HepG2 (cell line): ENCODE results near the gene COBLL1. TPM values are rescaled to one million over a fixed set of nuclear protein-coding genes. Genes with fewer than 3 reads are reported as not detected.

Experiments used
- ARNTL ChIP-seq: sonication (generic); formaldehyde crosslinking; IDR thresholded peaks from 2 replicates; pipeline ENCODE4 v1.4.0; 2020; ENCODE audit warnings: mild to moderate bottlenecking, missing genetic modification reagents
- ATRX ChIP-seq: sonication (generic); formaldehyde crosslinking; IDR thresholded peaks from 2 replicates; pipeline ENCODE4 v1.4.0; 2020; ENCODE audit warnings: missing genetic modification reagents, borderline replicate concordance
- BHLHE40 ChIP-seq: IDR thresholded peaks from 2 replicates; pipeline ENCODE4 v1.6.1; 2011; ENCODE audit warnings: low read length, improper control_type of control experiment
- BRD4 ChIP-seq: sonication (generic); formaldehyde crosslinking; IDR thresholded peaks from 2 replicates; pipeline ENCODE4 v1.4.0; 2020; ENCODE audit warnings: missing genetic modification reagents
- BRF2 ChIP-seq: sonication (generic); formaldehyde crosslinking; IDR thresholded peaks from 2 replicates; pipeline ENCODE4 v1.8.1; 2022; ENCODE audit warnings: mild to moderate bottlenecking, missing genetic modification reagents
- HIVEP1 ChIP-seq: sonication (generic); formaldehyde crosslinking; IDR thresholded peaks from 2 replicates; pipeline ENCODE4 v1.4.0; 2020; ENCODE audit warnings: mild to moderate bottlenecking, missing genetic modification reagents
- PHF20 ChIP-seq: sonication (generic); formaldehyde crosslinking; IDR thresholded peaks from 2 replicates; pipeline ENCODE4 v1.5.0; 2020; ENCODE audit warnings: mild to moderate bottlenecking, missing genetic modification reagents
- POLR2G ChIP-seq: fragments of 200-400 bp; formaldehyde crosslinking; IDR thresholded peaks from 2 replicates; pipeline ENCODE4 v1.6.1; 2018; ENCODE audit warnings: mild to moderate bottlenecking, low read depth, low read length, moderate library complexity
- SNRNP70 ChIP-seq: fragments of 200-400 bp; formaldehyde crosslinking; IDR thresholded peaks from 2 replicates; pipeline ENCODE4 v1.6.1; 2017; ENCODE audit warnings: mild to moderate bottlenecking, low read depth, low read length, moderate library complexity
- SP5 ChIP-seq: IDR thresholded peaks from 2 replicates; pipeline ENCODE4 v1.6.1; 2016; ENCODE audit warnings: low read depth, borderline replicate concordance
- TBX2 ChIP-seq: sonication (generic); formaldehyde crosslinking; IDR thresholded peaks from 2 replicates; pipeline ENCODE4 v1.5.0; 2020; ENCODE audit warnings: missing genetic modification reagents, mild to moderate bottlenecking, borderline replicate concordance
- ZFAT ChIP-seq: sonication (generic); formaldehyde crosslinking; conservative IDR thresholded peaks from 2 replicates; pipeline ENCODE4 v1.8.1; 2023; ENCODE audit warnings: missing genetic modification reagents, inconsistent platforms
- ZFP36L1 ChIP-seq: sonication (generic); formaldehyde crosslinking; IDR thresholded peaks from 2 replicates; pipeline ENCODE4 v1.8.0; 2022; ENCODE audit warnings: mild to moderate bottlenecking, missing genetic modification reagents, moderate library complexity
- ZNF251 ChIP-seq: sonication (generic); formaldehyde crosslinking; IDR thresholded peaks from 2 replicates; pipeline ENCODE4 v1.9.0; 2021; ENCODE audit warnings: mild to moderate bottlenecking, missing genetic modification reagents
- ZNF510 ChIP-seq: sonication (generic); formaldehyde crosslinking; IDR thresholded peaks from 2 replicates; pipeline ENCODE4 v1.4.0; 2020; ENCODE audit warnings: low read depth, mild to moderate bottlenecking, missing genetic modification reagents
- ZNF569 ChIP-seq: sonication (generic); formaldehyde crosslinking; IDR thresholded peaks from 2 replicates; pipeline ENCODE4 v1.5.0; 2020; ENCODE audit warnings: mild to moderate bottlenecking, missing genetic modification reagents, moderate library complexity, borderline replicate concordance
- ZNF614 ChIP-seq: IDR thresholded peaks from 2 replicates; pipeline ENCODE4 v1.6.1; 2018; ENCODE audit warnings: missing biosample characterization, missing genetic modification reagents, inconsistent platforms, borderline replicate concordance
- ZNF615 ChIP-seq: sonication (generic); formaldehyde crosslinking; IDR thresholded peaks from 2 replicates; pipeline ENCODE4 v1.5.0; 2020; ENCODE audit warnings: mild to moderate bottlenecking, missing genetic modification reagents, borderline replicate concordance
- ZNF790 ChIP-seq: sonication (generic); formaldehyde crosslinking; IDR thresholded peaks from 2 replicates; pipeline ENCODE4 v1.8.0; 2022; ENCODE audit warnings: missing genetic modification reagents, mild to moderate bottlenecking, borderline replicate concordance
- polyA plus RNA-seq, 8 experiments: library from polyadenylated mRNA; depleted of rRNA in 3 of 8; stranded (reverse) in 7 of 8; unstranded in 1 of 8; fragments of >200 nt; fragmentation: Illumina TruSeq in 4 of 8; extraction: Trizol in 4 of 8; gene quantifications; 2 replicates each; pipeline versions ENCODE4 v1.2.1 to v1.2.3, GENCODE V29; 2011 to 2016; ENCODE audit warnings: low read depth in 4 of 8, missing spikeins in 1 of 8, mixed read lengths in 1 of 8; ENCODE audit not compliant: insufficient read depth in 1 of 8
- total RNA-seq, 5 experiments: library from RNA; depleted of rRNA; stranded (reverse); fragments of >200 nt; fragmentation: Illumina TruSeq; extraction: Trizol; gene quantifications; 2 replicates each; pipeline ENCODE4 v1.2.3, GENCODE V29; 2016; ENCODE audit warnings: low read depth in 1 of 5
- TF ChIP-seq, protein P1 (sequence below): sonication (generic); formaldehyde crosslinking; conservative IDR thresholded peaks from 2 replicates; pipeline ENCODE4 v1.4.0; 2020; ENCODE audit warnings: missing genetic modification reagents
- TF ChIP-seq, protein P2 (sequence below): sonication (generic); formaldehyde crosslinking; IDR thresholded peaks from 2 replicates; pipeline ENCODE4 v1.5.0; 2020; ENCODE audit warnings: missing genetic modification reagents, mild to moderate bottlenecking, borderline replicate concordance
- TF ChIP-seq, protein P3 (sequence below): IDR thresholded peaks from 2 replicates; pipeline ENCODE4 v1.6.1; 2016

Gene COBLL1
- total and polyA plus RNA-seq, 2 of the 13 experiments (the other 11 are each of a cell fraction or from before 2014, with no cell fraction given): 32.6 to 86.8 TPM

GRCh38 chr2:164887434-164888144, 46.0 kb upstream of the COBLL1 start (continued):
- TF ChIP-seq ZFP36L1 (CRISPR knock-in tag) (no peak), PHF20 (CRISPR knock-in tag) (no peak), ZNF614 (CRISPR knock-in tag) (peak; percentile 70; the same call in 1 of the 2 replicates), SNRNP70 (no peak), ZNF510 (CRISPR knock-in tag) (no peak), ZNF251 (CRISPR knock-in tag) (no peak), ZNF615 (no peak), ATRX (no peak), ZFAT (no peak), POLR2G (no peak), HIVEP1 (no peak), BRD4 (CRISPR knock-in tag) (no peak), BRF2 (CRISPR knock-in tag) (no peak), SP5 (CRISPR knock-in tag) (0 out of 2 replicates have a peak, but pooled peaks have one; percentile 15), ZNF790 (CRISPR knock-in tag) (no peak), TBX2 (no peak), BHLHE40 (0 out of 2 replicates have a peak, but pooled peaks have one; percentile 55), ZNF569 (CRISPR knock-in tag) (no peak), ARNTL (CRISPR knock-in tag) (no peak)
- TF ChIP-seq, protein P1, sequence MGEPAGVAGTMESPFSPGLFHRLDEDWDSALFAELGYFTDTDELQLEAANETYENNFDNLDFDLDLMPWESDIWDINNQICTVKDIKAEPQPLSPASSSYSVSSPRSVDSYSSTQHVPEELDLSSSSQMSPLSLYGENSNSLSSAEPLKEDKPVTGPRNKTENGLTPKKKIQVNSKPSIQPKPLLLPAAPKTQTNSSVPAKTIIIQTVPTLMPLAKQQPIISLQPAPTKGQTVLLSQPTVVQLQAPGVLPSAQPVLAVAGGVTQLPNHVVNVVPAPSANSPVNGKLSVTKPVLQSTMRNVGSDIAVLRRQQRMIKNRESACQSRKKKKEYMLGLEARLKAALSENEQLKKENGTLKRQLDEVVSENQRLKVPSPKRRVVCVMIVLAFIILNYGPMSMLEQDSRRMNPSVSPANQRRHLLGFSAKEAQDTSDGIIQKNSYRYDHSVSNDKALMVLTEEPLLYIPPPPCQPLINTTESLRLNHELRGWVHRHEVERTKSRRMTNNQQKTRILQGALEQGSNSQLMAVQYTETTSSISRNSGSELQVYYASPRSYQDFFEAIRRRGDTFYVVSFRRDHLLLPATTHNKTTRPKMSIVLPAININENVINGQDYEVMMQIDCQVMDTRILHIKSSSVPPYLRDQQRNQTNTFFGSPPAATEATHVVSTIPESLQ (CRISPR knock-in tag): no peak
- TF ChIP-seq, protein P2, sequence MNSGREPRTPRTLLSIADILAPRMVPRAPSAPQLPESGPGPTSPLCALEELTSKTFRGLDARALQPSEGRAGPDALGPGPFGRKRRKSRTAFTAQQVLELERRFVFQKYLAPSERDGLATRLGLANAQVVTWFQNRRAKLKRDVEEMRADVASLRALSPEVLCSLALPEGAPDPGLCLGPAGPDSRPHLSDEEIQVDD: no peak
- TF ChIP-seq, protein P3, sequence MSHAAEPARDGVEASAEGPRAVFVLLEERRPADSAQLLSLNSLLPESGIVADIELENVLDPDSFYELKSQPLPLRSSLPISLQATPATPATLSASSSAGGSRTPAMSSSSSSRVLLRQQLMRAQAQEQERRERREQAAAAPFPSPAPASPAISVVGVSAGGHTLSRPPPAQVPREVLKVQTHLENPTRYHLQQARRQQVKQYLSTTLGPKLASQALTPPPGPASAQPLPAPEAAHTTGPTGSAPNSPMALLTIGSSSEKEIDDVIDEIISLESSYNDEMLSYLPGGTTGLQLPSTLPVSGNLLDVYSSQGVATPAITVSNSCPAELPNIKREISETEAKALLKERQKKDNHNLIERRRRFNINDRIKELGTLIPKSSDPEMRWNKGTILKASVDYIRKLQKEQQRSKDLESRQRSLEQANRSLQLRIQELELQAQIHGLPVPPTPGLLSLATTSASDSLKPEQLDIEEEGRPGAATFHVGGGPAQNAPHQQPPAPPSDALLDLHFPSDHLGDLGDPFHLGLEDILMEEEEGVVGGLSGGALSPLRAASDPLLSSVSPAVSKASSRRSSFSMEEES (CRISPR knock-in tag): peak; percentile 94
